IMR-90 (cell line): Measurements from ENCODE around the gene PAPPA. TPM values are rescaled to one million over a fixed set of nuclear protein-coding genes. Genes with fewer than 3 reads are reported as not detected.

Experiments used
- ATAC-seq: fragments of 200-7000 bp; cut with Tn5 transposase; 2 replicates; pipeline ENCODE4 v1.9.1; 2020; ENCODE audit warnings: low read depth, mild to moderate bottlenecking, moderate library complexity
- BruUV-seq: library from RNA; stranded (reverse); fragments of 400-500 nt; replicated peaks from 2 replicates; lab custom pipeline; 2021; lab: Mats Ljungman, UMichigan
- CTCF ChIA-PET: fragments of 300-600 bp; formaldehyde crosslinking; extraction: SDS; loops from one replicate; lab custom pipeline; 2021; ENCODE audit warnings: antibody characterized with exemption; lab: Yijun Ruan, JAX
- POLR2A ChIA-PET: fragments of 300-600 bp; sonication (Branson Sonifier 250); formaldehyde crosslinking; loops from one replicate; lab custom pipeline; 2022; ENCODE audit warnings: antibody characterized with exemption; ENCODE audit not compliant: unreplicated experiment; lab: Charles Lee
- DNase-seq: peaks from one replicate; pipeline ENCODE4 v3.0.0; 2013
- H2AFZ ChIP-seq: replicated peaks from 2 replicates; pipeline ENCODE3; 2013; ENCODE audit warnings: low read length, mild to moderate bottlenecking; ENCODE audit not compliant: poor library complexity
- H2AK5ac ChIP-seq: 2 replicates; pipeline ENCODE4 v1.6.1; 2013; ENCODE audit warnings: low read depth, low read length, inconsistent platforms
- H2AK9ac ChIP-seq: replicated peaks from 2 replicates; pipeline ENCODE3; 2013; ENCODE audit warnings: mild to moderate bottlenecking, low read depth, low read length, moderate library complexity; ENCODE audit not compliant: poor library complexity
- H2BK120ac ChIP-seq: 2 replicates; pipeline ENCODE4 v1.6.1; 2013; ENCODE audit warnings: low read depth, low read length, inconsistent platforms
- H2BK15ac ChIP-seq: 3 replicates; pipeline ENCODE4 v1.6.1; 2013; ENCODE audit warnings: low read depth, low read length, inconsistent platforms
- H2BK20ac ChIP-seq: 2 replicates; pipeline ENCODE4 v1.6.1; 2013; ENCODE audit warnings: low read depth, mild to moderate bottlenecking, inconsistent platforms, low read length, moderate library complexity
- H2BK5ac ChIP-seq: 2 replicates; pipeline ENCODE4 v1.6.1; 2013; ENCODE audit warnings: mild to moderate bottlenecking, low read depth, low read length, inconsistent platforms; ENCODE audit not compliant: poor library complexity, severe bottlenecking
- H3K14ac ChIP-seq: replicated peaks from 2 replicates; pipeline ENCODE4 v1.6.1; 2013; ENCODE audit warnings: low read depth, low read length, inconsistent platforms
- H3K18ac ChIP-seq: 2 replicates; pipeline ENCODE4 v1.6.1; 2013; ENCODE audit warnings: low read depth, low read length, control low read depth
- H3K23ac ChIP-seq: 2 replicates; pipeline ENCODE4 v1.6.1; 2013; ENCODE audit warnings: low read depth, low read length, inconsistent platforms
- H3K27ac ChIP-seq: 2 replicates; pipeline ENCODE4 v1.5.1; 2013; ENCODE audit warnings: mild to moderate bottlenecking, control low read depth, low read length; ENCODE audit not compliant: insufficient read depth
- H3K27me3 ChIP-seq: 2 replicates; pipeline ENCODE4 v1.6.1; 2013; ENCODE audit warnings: low read length; ENCODE audit not compliant: control insufficient read depth, insufficient read depth
- H3K36me3 ChIP-seq: 2 replicates; pipeline ENCODE4 v1.6.1; 2013; ENCODE audit warnings: low read length, mixed read lengths; ENCODE audit not compliant: control insufficient read depth, insufficient read depth
- H3K4ac ChIP-seq: 2 replicates; pipeline ENCODE4 v1.6.1; 2013; ENCODE audit warnings: low read depth, low read length, inconsistent platforms
- H3K4me1 ChIP-seq: 2 replicates; pipeline ENCODE4 v1.6.1; 2013; ENCODE audit warnings: low read length, mixed read lengths; ENCODE audit not compliant: control insufficient read depth, insufficient read depth
- H3K4me2 ChIP-seq: 2 replicates; pipeline ENCODE4 v1.6.1; 2013; ENCODE audit warnings: low read depth, mild to moderate bottlenecking, control low read depth, low read length, moderate library complexity
- H3K4me3 ChIP-seq: 2 replicates; pipeline ENCODE4 v1.5.1; 2013; ENCODE audit warnings: low read depth, mild to moderate bottlenecking, control low read depth, low read length, moderate library complexity; ENCODE audit not compliant: insufficient read depth
- H3K56ac ChIP-seq: 2 replicates; pipeline ENCODE4 v1.6.1; 2013; ENCODE audit warnings: low read length, inconsistent platforms; ENCODE audit not compliant: insufficient read depth; ENCODE audit errors: extremely low read depth
- H3K79me1 ChIP-seq, 2 experiments: 2 replicates each; pipeline ENCODE4 v1.6.1; 2013; ENCODE audit warnings: low read length in 2 of 2, inconsistent platforms in 1 of 2, low read depth in 1 of 2
- H3K9ac ChIP-seq: 2 replicates; pipeline ENCODE4 v1.6.1; 2013; ENCODE audit warnings: low read depth, low read length, control low read depth
- H3K9me1 ChIP-seq: 2 replicates; pipeline ENCODE4 v1.6.1; 2013; ENCODE audit warnings: low read length, inconsistent platforms; ENCODE audit not compliant: insufficient read depth
- H3K9me3 ChIP-seq: 2 replicates; pipeline ENCODE4 v1.6.1; 2013; ENCODE audit warnings: low read length; ENCODE audit not compliant: control insufficient read depth, insufficient read depth
- H4K20me1 ChIP-seq: 2 replicates; pipeline ENCODE4 v1.6.1; 2013; ENCODE audit warnings: low read length, inconsistent platforms; ENCODE audit not compliant: insufficient read depth
- H4K5ac ChIP-seq: 2 replicates; pipeline ENCODE4 v1.6.1; 2013; ENCODE audit warnings: mild to moderate bottlenecking, low read depth, low read length, control low read depth
- H4K8ac ChIP-seq, 2 experiments: 2 replicates each; pipeline ENCODE4 v1.6.1; 2013; ENCODE audit warnings: low read depth in 2 of 2, low read length in 2 of 2, control low read depth in 1 of 2, inconsistent platforms in 1 of 2
- H4K91ac ChIP-seq: 2 replicates; pipeline ENCODE4 v1.6.1; 2013; ENCODE audit warnings: low read depth, low read length, inconsistent platforms; ENCODE audit not compliant: insufficient read depth
- BHLHE40 ChIP-seq: fragments of 150-350 bp; IDR thresholded peaks from 2 replicates; pipeline ENCODE4 v1.6.1; 2016; ENCODE audit warnings: mild to moderate bottlenecking, low read depth, low read length
- CEBPB ChIP-seq: IDR thresholded peaks from 2 replicates; pipeline ENCODE4 v1.6.1; 2012; ENCODE audit warnings: low read depth, low read length, improper control_type of control experiment
- CHD1 ChIP-seq: IDR thresholded peaks from 2 replicates; pipeline ENCODE4 v1.6.1; 2012; ENCODE audit warnings: low read depth, low read length, improper control_type of control experiment
- CTCF ChIP-seq: conservative IDR thresholded peaks from 2 replicates; pipeline ENCODE4 v1.5.1; 2012; ENCODE audit warnings: mild to moderate bottlenecking, low read depth, low read length, improper control_type of control experiment
- ELK1 ChIP-seq: fragments of 150-350 bp; IDR thresholded peaks from 2 replicates; pipeline ENCODE4 v1.6.1; 2016; ENCODE audit warnings: low read depth, mild to moderate bottlenecking, low read length, moderate library complexity, borderline replicate concordance
- FOS ChIP-seq: fragments of 150-350 bp; IDR thresholded peaks from 2 replicates; pipeline ENCODE4 v1.6.1; 2016; ENCODE audit warnings: low read depth, low read length
- MAFK ChIP-seq: IDR thresholded peaks from 2 replicates; pipeline ENCODE4 v1.6.1; 2012; ENCODE audit warnings: low read depth, low read length, improper control_type of control experiment
- MAZ ChIP-seq: IDR thresholded peaks from 2 replicates; pipeline ENCODE4 v1.6.1; 2012; ENCODE audit warnings: low read depth, mild to moderate bottlenecking, low read length, improper control_type of control experiment, moderate library complexity, borderline replicate concordance
- MXI1 ChIP-seq: IDR thresholded peaks from 2 replicates; pipeline ENCODE4 v1.6.1; 2012; ENCODE audit warnings: low read depth, mild to moderate bottlenecking, low read length, moderate library complexity, borderline replicate concordance
- NFE2L2 ChIP-seq: fragments of 150-350 bp; IDR thresholded peaks from 2 replicates; pipeline ENCODE4 v1.6.1; 2016; ENCODE audit warnings: low read depth, mild to moderate bottlenecking, low read length
- POLR2A ChIP-seq: IDR thresholded peaks from 2 replicates; pipeline ENCODE4 v1.6.1; 2012; ENCODE audit warnings: mild to moderate bottlenecking, low read depth, low read length
- RAD21 ChIP-seq: IDR thresholded peaks from 2 replicates; pipeline ENCODE4 v1.6.1; 2012; ENCODE audit warnings: low read length, improper control_type of control experiment
- RCOR1 ChIP-seq: IDR thresholded peaks from 2 replicates; pipeline ENCODE4 v1.6.1; 2012; ENCODE audit warnings: mild to moderate bottlenecking, low read length, improper control_type of control experiment; ENCODE audit not compliant: insufficient replicate concordance
- RFX5 ChIP-seq: IDR thresholded peaks from 2 replicates; pipeline ENCODE4 v1.8.0; 2012; ENCODE audit warnings: low read depth, mild to moderate bottlenecking, low read length, moderate library complexity
- SMC3 ChIP-seq: fragments of 150-350 bp; IDR thresholded peaks from 2 replicates; pipeline ENCODE4 v1.6.1; 2016; ENCODE audit warnings: low read depth, mild to moderate bottlenecking, antibody characterized with exemption, low read length, moderate library complexity
- USF2 ChIP-seq: fragments of 150-350 bp; IDR thresholded peaks from 2 replicates; pipeline ENCODE4 v1.6.1; 2017; ENCODE audit warnings: mild to moderate bottlenecking, antibody characterized with exemption, low read length, low read depth
- WGBS, 2 experiments: methylation state at CpG; one replicate each; pipeline versions ENCODE4 v1.1.5 to v1.1.7; 2013; ENCODE audit warnings: missing lambda C conversion rate in 2 of 2; ENCODE audit not compliant: insufficient read length in 1 of 2; ENCODE audit errors: extremely low coverage in 2 of 2; 5-methylcytosine and 5-hydroxymethylcytosine counted together
- dilution Hi-C: fragments of 300-500 bp; cut with HindIII; formaldehyde crosslinking; loops from one replicate; pipeline ENCODE4 v1.14.3; 2018; ENCODE audit warnings: low sequenced_read_pairs; ENCODE audit not compliant: unreplicated experiment
- in situ Hi-C: fragments of 300-500 bp; cut with MboI; formaldehyde crosslinking; loops from 3 replicates; pipeline ENCODE4 v1.14.3; 2019; ENCODE audit warnings: low sequenced_read_pairs, inconsistent platforms, mixed read lengths
- intact Hi-C: fragments of 100-400 bp; cut with micrococcal nuclease; formaldehyde crosslinking; loops from 2 replicates; pipeline ENCODE4 v1.10.0; 2022
- polyA plus RNA-seq, 3 experiments: library from polyadenylated mRNA; depleted of rRNA; stranded (reverse); fragments of >200 nt; gene quantifications; 2 replicates each; pipeline ENCODE4 v1.2.3, GENCODE V29; 2012; ENCODE audit warnings: low replicate concordance in 1 of 3
- total RNA-seq: library from RNA; depleted of rRNA; stranded (reverse); fragments of >200 nt; gene quantifications from 2 replicates; pipeline ENCODE4 v1.2.3, GENCODE V29; 2012

Gene PAPPA
- total and polyA plus RNA-seq, 2 of the 4 experiments (the other 2 are of a cell fraction): 8.3 to 12.4 TPM

- CTCF ChIA-PET: no interaction called here
Observed at GRCh38 chr9:116251366-116251765, 97.8 kb downstream of the PAPPA start.

More at GRCh38 chr9:116251366-116251765, 97.8 kb downstream of the PAPPA start:
- H3K4ac ChIP-seq: no peak overlapping the region
- H4K8ac ChIP-seq: no peak overlapping the region; a peak in 1 of 4 replicates
- no peak overlapping the region for H3K4me3 ChIP-seq
- intact Hi-C loops: no loop called here
- H3K27me3 ChIP-seq: no peaks in the 10 kb centered on the region
- no peaks in the 10 kb centered on the region for H3K9me3 ChIP-seq
- H3K23ac ChIP-seq: no peak overlapping the region
- peaks cover 12% of the 10 kb centered on the region for H4K20me1 ChIP-seq
- no peak overlapping the region for H2AK5ac ChIP-seq
- DNase-seq (no peak), ATAC-seq (no peak)
- peaks cover 0 to 9% of the 10 kb centered on the region in 2 experiments; a peak in 3 of 4 replicates for H3K79me1 ChIP-seq
- H4K5ac ChIP-seq: no peak overlapping the region
- H2AK9ac ChIP-seq: no peak overlapping the region
- peaks cover 10% of the 10 kb centered on the region; the same call in 1 of the 2 replicates for H3K4me1 ChIP-seq
- no peak overlapping the region for H3K4me2 ChIP-seq
- no peaks in the 10 kb centered on the region for H3K9me1 ChIP-seq
- no peak overlapping the region for H3K56ac ChIP-seq
- peak overlapping the region; percentile 20; the same call in 1 of the 2 replicates for H3K18ac ChIP-seq
- H2BK15ac ChIP-seq: no peak overlapping the region
- dilution Hi-C loops: no loop called here
- no peak overlapping the region for H4K91ac ChIP-seq
- TF ChIP-seq SMC3 (no peak), MAZ (no peak), CHD1 (no peak), MXI1 (no peak), BHLHE40 (no peak), FOS (no peak), USF2 (no peak), MAFK (no peak), RFX5 (no peak), NFE2L2 (no peak), RAD21 (no peak), ELK1 (no peak), CEBPB (no peak), CTCF (no peak), RCOR1 (no peak), POLR2A (no peak)
- H3K9ac ChIP-seq: no peak overlapping the region
- POLR2A ChIA-PET: interaction anchor here (0.6 kb wide), 1 partner anchor 1445 kb away, joined by 9 read pairs; no protein-coding TSS in a partner anchor
- H2BK20ac ChIP-seq: no peak overlapping the region
- peak overlapping the region; percentile 48; the same call in 1 of the 2 replicates for H3K27ac ChIP-seq
- peaks cover 36% of the 10 kb centered on the region for H3K36me3 ChIP-seq
- 0% methylated on average over 1 of the region's 5 CpGs; no CpG with 5 or more reads in 1 of the 2 experiments for WGBS, 2 experiments
- no peak overlapping the region for H2BK120ac ChIP-seq
- no peak overlapping the region for H2BK5ac ChIP-seq
- no peak overlapping the region for H2AFZ ChIP-seq
- BruUV-seq: no TSS peak
- no peak overlapping the region for H3K14ac ChIP-seq
- in situ Hi-C loops: no loop called here
